Stimulated activated CD4-positive, alpha-beta T cell treated with anti-CD3 and anti-CD28 coated beads, TNF-alpha, amount 100 ng/mL, for 24 hours (primary cell): ENCODE data around the gene RHEBL1.

Experiments
- DNase-seq, 3 experiments: peaks; one replicate each; pipeline ENCODE4 v3.0.0-alpha.2; 2020; ENCODE audit warnings: low read depth in 3 of 3

RHEBL1 gene

GRCh38 chr12:49037111-49037946 lies 32.5 kb downstream of the RHEBL1 start:
- no peak for DNase-seq

- DNase-seq, result no peak
These were observed 33.8 kb downstream of the RHEBL1 start for GRCh38 chr12:49036029-49036428.

GRCh38 chr12:49034286-49034622 lies 35.5 kb downstream of the RHEBL1 start:
- DNase-seq, result no peak

- no peak for DNase-seq
These were observed 36.0 kb downstream of the RHEBL1 start for GRCh38 chr12:49033611-49034285.

GRCh38 chr12:49032679-49033447 lies 36.9 kb downstream of the RHEBL1 start:
- DNase-seq, result no peak

- DNase-seq, result no peak
These were observed 37.5 kb downstream of the RHEBL1 start for GRCh38 chr12:49032276-49032675.

- DNase-seq, result no peak
These were observed 38.1 kb downstream of the RHEBL1 start for GRCh38 chr12:49031573-49032161.

GRCh38 chr12:49030714-49031572 lies 38.8 kb downstream of the RHEBL1 start:
- no peak for DNase-seq

GRCh38 chr12:49030119-49030518 lies 39.7 kb downstream of the RHEBL1 start:
- no peak for DNase-seq

GRCh38 chr12:49028666-49029275 lies 41.0 kb downstream of the RHEBL1 start:
- no peak for DNase-seq

- DNase-seq, result no peak
These were observed 41.8 kb downstream of the RHEBL1 start for GRCh38 chr12:49027846-49028555.

GRCh38 chr12:49026678-49027480 lies 42.9 kb downstream of the RHEBL1 start:
- no peak for DNase-seq

GRCh38 chr12:49026101-49026500 lies 43.7 kb downstream of the RHEBL1 start:
- DNase-seq, result no peak

- DNase-seq, result no peak
These were observed 44.3 kb downstream of the RHEBL1 start for GRCh38 chr12:49025463-49025862.

- DNase-seq, result no peak
These were observed 45.2 kb downstream of the RHEBL1 start for GRCh38 chr12:49024543-49024942.

- DNase-seq, result no peak
These were observed 46.0 kb downstream of the RHEBL1 start for GRCh38 chr12:49023812-49024211.

GRCh38 chr12:49022558-49023178 lies 47.1 kb downstream of the RHEBL1 start:
- DNase-seq, result no peak

GRCh38 chr12:49021292-49021915 lies 48.4 kb downstream of the RHEBL1 start:
- no peak for DNase-seq
